DLD1 (cell line): ENCODE data around the gene GIGYF1.

Source experiments
- in situ Hi-C: cut with HindIII; loops from 2 replicates; pipeline ENCODE4 v1.10.0; 2017; ENCODE audit warnings: low sequenced_read_pairs

GIGYF1 gene

DNA sequence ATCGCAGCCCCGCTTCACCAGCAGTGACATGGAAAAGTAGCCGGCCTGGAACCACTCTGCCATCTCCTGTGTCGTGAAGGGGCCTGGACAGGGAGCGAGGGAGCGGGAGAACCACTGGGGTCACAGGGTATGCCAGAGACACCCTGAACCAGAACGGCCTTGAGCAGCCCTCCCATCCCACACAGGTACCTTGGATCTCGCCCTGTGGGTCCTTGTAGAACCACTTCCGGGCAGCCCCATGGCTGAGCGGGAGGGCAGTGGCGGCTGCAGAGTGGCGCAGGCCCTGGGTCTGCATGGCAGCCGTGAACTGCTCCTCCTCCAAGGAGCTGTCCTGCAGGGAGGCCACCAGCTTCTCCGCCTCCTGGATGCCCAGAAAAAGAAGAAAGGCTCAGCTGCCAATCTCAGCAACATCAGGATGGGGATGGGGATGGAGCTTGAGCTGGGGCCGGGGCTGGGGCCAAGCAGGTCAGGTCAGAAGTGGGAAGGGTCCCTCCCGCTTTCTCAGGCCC, 9.5 kb downstream of the GIGYF1 start:
- in situ Hi-C loops: no loop called here

DNA sequence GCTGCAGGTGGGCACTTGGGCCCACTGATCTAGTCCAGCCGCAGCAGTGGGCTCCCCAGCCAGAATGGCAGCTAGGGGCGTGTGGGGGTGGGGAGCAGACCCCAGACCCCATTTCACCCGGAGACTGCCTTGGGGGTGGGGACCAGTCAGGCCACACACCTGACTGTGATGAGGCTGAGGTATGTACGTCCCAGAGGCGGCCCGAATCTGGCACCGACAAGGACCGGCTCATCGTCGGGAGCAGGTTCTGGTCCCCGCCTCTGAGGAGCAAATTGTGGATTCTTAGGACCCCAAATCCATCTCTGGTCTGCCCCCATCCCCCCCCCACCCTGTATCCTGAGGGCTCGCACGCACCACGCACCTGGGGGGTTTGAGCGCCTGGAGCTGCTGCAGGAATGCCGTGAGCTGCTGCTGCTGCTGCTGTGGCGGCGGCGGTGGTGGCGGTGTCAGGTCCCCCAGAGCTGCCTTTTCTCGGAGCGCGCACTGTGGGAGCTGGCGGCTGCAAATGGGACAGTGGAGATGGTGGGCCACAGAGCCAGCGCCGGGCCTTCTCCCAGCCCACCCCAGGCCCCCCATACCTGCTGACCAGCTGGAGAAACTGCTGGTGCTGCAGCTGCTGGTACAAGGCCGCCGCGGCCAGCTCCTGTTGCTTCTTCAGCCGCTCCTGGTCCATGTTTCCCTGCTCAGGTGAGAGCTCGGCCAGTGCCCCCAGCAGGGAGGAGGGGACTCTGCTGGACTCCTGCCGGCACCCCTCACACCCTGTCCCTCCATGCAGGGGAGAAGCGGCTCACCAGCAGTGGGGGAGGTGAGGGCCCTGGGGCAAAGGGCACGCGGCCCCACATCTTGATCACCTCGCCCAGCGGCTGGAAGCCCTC, 10.2 kb downstream of the GIGYF1 start:
- in situ Hi-C loops: no loop called here

DNA sequence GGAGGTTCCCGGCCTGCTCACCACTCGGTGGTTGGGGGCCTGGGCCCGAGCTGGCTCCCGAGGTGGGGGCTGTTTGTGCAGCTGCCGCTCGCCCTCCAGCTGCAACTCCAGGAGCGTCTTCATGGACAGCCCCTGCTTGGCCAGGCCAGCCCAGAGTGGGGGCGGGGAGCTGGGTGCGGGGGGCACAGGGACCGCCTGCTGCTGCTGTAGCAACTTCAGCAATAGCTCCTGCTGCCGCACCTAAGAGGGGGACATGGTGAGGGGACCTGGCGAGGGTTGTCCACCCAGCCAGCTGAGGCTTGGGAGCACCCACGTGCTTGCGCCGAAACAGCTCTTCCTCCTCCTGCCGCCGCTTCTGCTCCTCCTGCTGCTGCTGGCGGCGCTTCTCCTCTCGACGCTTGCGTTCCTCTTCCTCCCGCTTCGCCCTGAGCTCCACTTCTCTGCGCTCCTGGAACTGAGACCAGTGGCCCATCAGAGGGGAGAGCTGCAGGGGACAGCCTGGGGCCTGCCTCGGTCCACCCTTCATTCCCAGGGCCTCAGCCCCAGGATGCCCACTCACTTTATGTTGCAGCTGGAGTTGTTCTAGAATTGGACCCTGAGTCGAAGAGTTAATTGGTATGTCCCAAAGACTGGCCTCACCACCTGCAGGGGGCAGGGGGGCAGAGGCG, 10.9 kb downstream of the GIGYF1 start:
- in situ Hi-C loops: no loop called here

DNA sequence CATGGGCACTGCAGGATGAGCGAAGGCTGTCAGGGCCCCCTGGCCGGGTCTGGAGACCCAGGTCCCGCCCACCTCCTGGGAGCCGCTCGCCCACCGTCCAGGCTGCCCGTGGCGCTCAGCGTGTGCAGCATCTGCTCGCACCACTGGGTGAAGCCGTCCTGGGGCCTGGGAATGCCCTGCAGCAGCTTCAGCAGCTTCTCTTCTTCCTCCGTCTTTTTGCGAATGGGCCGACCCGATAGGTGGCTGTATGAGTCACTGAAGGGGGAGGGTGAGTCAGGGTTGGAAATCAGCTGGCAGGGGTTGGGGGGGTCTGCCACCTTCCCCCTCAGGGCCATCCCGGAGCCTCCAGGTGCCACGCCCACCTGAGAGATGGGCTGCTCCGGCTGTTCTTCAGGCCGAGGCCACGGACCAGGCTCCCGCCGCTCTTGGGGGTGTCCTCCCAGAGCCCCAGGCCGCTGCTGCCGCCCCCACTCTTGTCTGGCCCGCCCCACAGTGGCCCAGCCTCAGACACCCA, 11.8 kb downstream of the GIGYF1 start:
- in situ Hi-C loops: no loop called here

DNA sequence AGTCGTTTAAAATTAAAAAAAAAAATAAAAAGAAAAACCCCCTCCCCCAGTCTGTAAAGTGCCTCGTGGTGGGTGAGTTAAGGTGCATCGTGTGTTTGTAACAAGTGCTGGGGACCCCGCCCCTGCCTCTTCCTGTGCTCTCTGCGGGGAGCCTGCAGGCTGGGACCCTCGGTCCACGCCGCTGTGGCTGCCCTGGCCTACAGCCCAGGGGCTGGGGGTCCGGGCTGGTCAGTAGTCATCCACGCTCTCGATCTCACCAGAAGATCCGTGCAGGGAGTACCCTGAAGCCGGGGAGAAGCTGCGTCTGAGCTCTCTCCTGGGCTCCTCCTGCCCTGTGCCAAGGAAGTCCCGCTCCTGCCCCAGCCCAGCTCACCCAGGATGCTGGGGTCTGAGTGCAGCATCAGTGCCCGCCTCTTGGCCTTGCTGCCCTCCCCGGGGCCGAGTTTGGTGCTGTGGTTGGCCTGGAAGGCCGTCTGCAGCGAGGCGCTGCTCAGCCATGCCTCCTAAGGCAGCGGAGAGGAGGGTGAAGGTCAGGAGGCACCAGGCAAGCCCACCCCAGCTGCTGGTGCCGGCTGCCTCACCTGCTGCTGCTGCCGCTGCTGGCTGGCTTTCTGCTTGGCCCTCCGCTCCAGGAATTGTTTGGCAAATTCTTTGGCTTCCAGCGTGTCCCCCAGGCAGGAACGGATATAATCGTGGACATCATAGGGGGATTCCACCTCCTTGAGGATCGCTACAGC, 12.4 kb downstream of the GIGYF1 start:
- in situ Hi-C loops: no loop called here

- in situ Hi-C loops: no loop called here
These were observed 13.3 kb downstream of the GIGYF1 start for GRCh38 chr7:100680576-100681271.

- in situ Hi-C loops: no loop called here
These were observed 14.0 kb downstream of the GIGYF1 start for GRCh38 chr7:100679927-100680575.

DNA sequence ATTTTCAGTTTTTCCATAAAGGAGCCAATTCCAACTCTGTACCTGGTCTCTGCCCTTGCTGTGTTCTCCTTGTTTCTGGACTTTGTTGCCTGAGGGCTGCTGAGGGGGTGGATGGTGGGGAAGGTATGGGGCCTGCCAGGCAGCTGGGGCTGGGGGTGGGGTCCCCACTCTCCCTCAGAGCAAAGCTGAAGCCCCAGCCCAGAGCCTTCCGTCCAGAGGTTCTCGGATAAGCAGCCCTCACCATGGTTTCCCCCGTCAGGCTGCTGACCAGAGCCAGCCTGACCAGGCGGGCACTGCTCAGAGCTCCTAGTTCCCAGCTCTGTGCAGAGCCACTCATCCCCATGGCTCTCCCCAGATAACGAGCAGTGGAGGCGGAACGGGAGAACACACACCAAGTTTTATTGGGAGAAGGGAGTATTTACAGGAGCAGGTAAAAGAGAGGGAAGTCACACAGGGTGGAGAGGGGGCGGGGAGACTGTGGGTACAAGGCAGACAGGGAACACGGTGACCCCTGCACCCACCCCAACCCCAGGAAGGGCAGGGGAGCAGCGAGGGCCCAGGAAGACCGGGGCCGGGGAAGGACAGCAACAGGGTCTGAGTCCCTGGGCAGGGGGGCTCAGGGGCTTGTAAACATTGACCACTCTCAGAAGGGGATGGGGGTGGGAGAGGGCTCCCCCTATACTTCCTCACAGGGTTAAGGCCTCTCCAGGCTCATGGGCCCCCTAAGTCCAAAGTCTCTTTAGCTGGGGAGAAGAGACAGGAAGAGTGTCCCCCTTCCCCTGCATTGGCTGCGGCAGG, 14.7 kb downstream of the GIGYF1 start:
- in situ Hi-C loops: no loop called here

DNA sequence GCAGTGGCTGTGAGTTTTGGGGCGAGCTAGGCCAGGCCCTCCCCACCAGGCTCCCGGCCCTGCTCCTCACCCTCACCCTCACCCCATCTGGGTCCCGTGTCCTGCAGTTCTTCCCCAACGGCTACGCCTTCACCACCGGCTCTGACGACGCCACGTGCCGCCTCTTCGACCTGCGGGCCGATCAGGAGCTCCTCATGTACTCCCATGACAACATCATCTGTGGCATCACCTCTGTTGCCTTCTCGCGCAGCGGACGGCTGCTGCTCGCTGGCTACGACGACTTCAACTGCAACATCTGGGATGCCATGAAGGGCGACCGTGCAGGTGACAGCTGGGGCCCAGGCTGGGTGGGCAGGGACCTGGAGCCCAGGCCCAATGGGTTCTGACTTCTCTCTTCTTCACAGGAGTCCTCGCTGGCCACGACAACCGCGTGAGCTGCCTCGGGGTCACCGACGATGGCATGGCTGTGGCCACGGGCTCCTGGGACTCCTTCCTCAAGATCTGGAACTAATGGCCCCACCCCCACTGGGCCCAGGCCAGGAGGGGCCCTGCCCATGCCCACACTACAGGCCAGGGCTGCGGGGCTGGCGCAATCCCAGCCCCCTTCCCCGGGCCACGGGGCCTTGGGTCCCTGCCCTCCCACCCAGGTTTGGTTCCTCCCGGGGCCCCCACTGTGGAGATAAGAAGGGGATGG, 15.6 kb downstream of the GIGYF1 start:
- in situ Hi-C loops: no loop called here

GRCh38 chr7:100677308-100678267, 16.5 kb downstream of the GIGYF1 start:
- in situ Hi-C loops: no loop called here

DNA sequence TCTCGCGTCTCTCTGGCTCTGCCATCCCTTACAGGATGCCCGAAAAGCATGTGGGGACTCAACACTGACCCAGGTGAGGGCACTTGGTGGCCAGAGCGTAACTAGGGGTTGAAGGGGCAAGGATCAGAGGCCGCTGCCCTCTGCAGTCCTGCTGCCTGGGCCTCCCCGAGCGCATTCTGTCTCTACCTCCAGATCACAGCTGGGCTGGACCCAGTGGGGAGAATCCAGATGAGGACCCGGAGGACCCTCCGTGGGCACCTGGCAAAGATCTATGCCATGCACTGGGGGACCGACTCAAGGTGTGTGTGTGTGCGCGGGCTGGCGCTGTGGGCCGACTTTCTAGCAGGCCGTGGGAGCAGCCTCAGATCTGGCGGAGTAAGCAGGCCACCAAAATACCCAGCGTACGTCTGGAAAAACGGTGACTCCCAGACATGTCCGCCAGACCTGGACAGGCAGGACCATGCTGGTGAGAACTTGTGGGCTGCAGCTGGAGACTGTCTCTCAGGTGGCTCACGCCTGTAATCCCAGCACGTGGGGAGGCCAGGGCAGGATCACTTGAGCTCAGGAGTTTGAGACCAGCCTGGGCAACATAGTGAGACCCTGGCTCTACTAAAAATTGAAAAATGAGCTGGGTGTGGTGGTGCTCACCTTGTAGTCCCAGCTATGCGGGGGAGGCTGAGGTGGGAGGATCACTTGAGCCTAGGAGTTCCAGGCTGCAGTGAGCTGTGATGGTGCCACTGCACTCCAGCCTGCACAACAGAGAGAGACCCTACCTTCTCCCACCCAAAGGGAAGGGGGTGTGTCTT, 17.3 kb downstream of the GIGYF1 start:
- in situ Hi-C loops: no loop called here

DNA sequence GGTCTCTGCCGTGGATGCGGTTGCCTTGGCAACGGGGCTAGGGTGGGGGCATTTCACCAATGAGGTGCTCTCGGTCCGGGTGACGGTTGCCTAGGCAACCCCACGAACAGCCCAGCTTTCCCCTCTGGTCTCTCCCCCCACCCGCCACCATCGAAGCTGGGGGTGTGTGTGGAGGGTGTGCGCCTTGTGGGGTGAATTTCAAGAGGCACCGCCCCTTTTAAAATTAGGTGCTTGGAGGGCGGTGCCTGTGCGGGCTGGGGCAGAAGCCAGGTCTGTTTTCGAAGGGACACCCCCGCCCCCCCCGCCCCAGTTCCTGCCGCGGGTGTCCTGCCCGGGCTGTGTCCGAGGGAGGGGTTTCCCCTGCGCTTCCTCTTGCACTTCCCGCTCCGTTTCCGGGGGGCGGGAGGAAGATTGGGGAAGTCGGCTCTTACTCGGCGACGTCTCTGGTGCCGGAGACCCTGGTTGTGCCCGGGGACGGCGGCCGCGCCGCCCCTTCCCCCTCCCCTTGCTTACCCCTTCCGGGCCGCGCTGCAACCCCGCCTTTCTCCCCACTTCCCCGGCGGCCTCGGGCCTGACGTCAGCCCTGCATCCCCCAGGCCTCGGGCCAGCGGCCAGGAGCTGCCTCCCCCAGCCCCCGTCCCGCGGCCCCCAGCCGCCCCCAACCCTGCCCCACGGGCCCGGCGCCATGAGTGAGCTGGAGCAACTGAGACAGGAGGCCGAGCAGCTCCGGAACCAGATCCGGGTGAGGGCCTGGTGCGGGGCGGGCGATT, 18.3 kb downstream of the GIGYF1 start:
- in situ Hi-C loops: no loop called here

- in situ Hi-C loops: no loop called here
These were observed 19.0 kb downstream of the GIGYF1 start for GRCh38 chr7:100675105-100675451.

DNA sequence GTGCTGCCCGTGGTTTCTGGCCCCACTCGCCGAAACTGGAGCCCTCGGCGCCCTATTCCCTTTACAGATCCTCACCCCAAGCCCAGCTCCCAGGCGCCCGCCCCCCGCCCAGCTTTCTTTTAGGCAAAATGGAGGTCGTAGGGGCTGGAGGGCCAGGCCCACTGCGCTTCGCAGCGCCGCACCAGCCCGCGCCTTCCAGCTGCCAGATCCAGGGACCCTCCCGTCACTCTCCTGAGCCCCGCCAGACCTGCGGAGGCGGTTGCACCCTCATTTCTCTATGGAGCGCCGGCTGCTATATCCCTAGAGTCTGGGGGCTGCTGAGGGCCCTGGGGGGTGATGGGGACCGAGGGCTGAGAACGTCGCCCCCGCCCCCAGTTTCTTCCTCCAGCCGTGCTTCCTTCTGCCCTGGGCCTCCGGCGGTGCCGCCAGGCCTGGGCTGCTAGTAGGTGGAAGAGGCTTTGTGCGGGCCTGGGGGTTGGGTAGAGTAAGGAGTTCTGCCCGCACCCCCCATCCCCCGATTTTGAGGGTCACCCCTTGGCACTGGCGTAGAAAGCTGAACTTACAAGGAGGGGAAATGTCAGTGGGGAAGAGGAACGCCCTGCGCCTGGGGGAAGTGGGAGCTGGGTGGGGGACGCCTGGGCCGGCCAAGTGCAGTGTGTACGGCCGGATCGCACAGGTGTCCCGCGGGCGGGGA, 19.5 kb downstream of the GIGYF1 start:
- in situ Hi-C loops: no loop called here

DNA sequence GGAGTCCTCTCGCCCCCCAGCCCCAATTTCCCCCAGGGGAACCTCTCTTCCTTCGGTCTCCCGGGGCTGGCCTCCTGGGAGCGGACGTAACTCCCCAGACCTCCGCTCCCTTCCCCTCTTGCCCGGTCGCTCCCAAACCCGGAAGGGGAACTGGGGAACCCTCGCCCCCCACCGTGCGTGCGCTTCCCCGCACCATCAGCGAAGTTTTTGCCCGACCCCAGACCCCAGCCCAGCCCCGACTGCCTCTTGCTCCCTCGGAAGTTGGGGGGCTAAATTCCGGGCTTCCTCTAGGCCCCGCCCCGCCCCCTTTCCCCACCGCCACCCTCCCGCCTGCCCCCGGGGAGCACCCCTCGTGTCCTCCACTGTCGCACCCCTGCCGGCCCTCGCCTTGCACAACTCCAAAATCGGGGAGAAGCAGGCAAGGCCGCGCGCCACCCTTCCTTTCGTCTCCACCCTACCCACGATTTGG, 20.1 kb downstream of the GIGYF1 start:
- in situ Hi-C loops: no loop called here
